ENCODE measurements around the gene RPGRIP1L.

Gene RPGRIP1L

GRCh38 chr16:53734908-53735307 lies 31.2 kb upstream of the RPGRIP1L start:
- no peaks in the 10 kb centered on the region for H3K9me3 ChIP-seq (ENCODE audit: control insufficient read depth, low read length)
- no peaks in the 10 kb centered on the region for H3K36me3 ChIP-seq (ENCODE audit: control insufficient read depth, insufficient read depth, low read length)
- H3K27me3 ChIP-seq (ENCODE audit: control insufficient read depth, insufficient read depth, low read length), result no peaks in the 10 kb centered on the region
- H3K4me3 ChIP-seq (ENCODE audit: low read length), result no peak overlapping the region
- H3K9ac ChIP-seq (ENCODE audit: low read length), result no peak overlapping the region
- peaks cover 8% of the 10 kb centered on the region for H3K4me1 ChIP-seq (ENCODE audit: control insufficient read depth, insufficient read depth, low read length)

GRCh38 chr16:53732296-53732929 lies 28.8 kb upstream of the RPGRIP1L start:
- Histone ChIP-seq H3K4me1 (ENCODE audit: control insufficient read depth, insufficient read depth, low read length) (peaks cover 8% of the 10 kb centered on the region), H3K9ac (ENCODE audit: low read length) (no peak overlapping the region), H3K36me3 (ENCODE audit: control insufficient read depth, insufficient read depth, low read length) (no peaks in the 10 kb centered on the region), H3K9me3 (ENCODE audit: control insufficient read depth, low read length) (no peaks in the 10 kb centered on the region), H3K27me3 (ENCODE audit: control insufficient read depth, insufficient read depth, low read length) (no peaks in the 10 kb centered on the region), H3K4me3 (ENCODE audit: low read length) (no peak overlapping the region)

- Histone ChIP-seq H3K4me1 (ENCODE audit: control insufficient read depth, insufficient read depth, low read length) (peaks cover 8% of the 10 kb centered on the region), H3K4me3 (ENCODE audit: low read length) (no peak overlapping the region), H3K9me3 (ENCODE audit: control insufficient read depth, low read length) (no peaks in the 10 kb centered on the region)
Observed at GRCh38 chr16:53730693-53731092, 27.0 kb upstream of the RPGRIP1L start.

DNA sequence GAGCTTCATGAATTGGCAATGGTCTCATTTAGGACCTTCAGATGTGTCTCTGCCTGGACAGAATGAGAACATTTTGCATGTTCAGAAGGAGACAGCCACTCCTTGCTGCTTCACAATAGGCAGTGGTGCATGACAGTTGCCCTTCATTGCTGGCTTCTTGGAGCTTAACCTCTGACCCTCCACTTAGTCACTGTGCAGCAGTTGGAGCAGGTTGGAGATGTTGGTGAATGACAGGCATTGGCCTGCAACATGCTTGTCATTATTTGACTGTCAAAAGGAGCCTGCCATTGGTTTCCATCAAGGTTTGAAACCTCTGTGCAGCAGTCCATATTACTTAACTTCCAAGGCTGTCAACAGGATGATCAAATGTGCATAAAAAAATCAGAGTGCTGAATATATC lies 23.0 kb upstream of the RPGRIP1L start:
- H3K36me3 ChIP-seq (ENCODE audit: control insufficient read depth, insufficient read depth, low read length), result no peaks in the 10 kb centered on the region
- H3K4me3 ChIP-seq (ENCODE audit: low read length), result no peak overlapping the region
- peaks cover 4% of the 10 kb centered on the region for H3K4me1 ChIP-seq (ENCODE audit: control insufficient read depth, insufficient read depth, low read length)
- no peaks in the 10 kb centered on the region for H3K9me3 ChIP-seq (ENCODE audit: control insufficient read depth, low read length)
- H3K27me3 ChIP-seq (ENCODE audit: control insufficient read depth, insufficient read depth, low read length), result no peaks in the 10 kb centered on the region
- no peak overlapping the region for H3K9ac ChIP-seq (ENCODE audit: low read length)

More at GRCh38 chr16:53730693-53731092, 27.0 kb upstream of the RPGRIP1L start:
- Histone ChIP-seq H3K36me3 (ENCODE audit: control insufficient read depth, insufficient read depth, low read length) (no peaks in the 10 kb centered on the region), H3K9ac (ENCODE audit: low read length) (no peak overlapping the region), H3K27me3 (ENCODE audit: control insufficient read depth, insufficient read depth, low read length) (no peaks in the 10 kb centered on the region)

DNA sequence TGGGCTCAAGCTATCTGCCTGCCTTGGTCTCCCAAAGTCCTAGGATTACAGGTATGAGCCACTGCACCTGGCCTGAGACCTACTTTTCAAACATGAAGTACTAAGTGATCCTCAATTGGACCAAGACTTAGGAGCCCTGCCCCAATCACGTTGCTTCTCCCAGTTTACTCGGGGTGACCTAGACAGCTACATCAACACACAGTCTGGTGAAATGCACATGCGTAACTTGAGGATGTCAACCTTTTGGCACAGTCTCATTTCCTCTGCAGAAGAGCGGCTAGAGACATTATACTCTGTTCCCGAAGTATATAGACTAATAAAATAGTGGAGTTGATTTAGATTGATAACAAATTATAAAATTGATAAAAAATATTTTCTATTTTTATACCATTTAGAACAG lies 17.4 kb upstream of the RPGRIP1L start:
- Histone ChIP-seq H3K4me3 (ENCODE audit: low read length) (no peak overlapping the region), H3K9me3 (ENCODE audit: control insufficient read depth, low read length) (no peaks in the 10 kb centered on the region), H3K4me1 (ENCODE audit: control insufficient read depth, insufficient read depth, low read length) (peaks cover 4% of the 10 kb centered on the region), H3K36me3 (ENCODE audit: control insufficient read depth, insufficient read depth, low read length) (no peaks in the 10 kb centered on the region), H3K27me3 (ENCODE audit: control insufficient read depth, insufficient read depth, low read length) (no peaks in the 10 kb centered on the region), H3K9ac (ENCODE audit: low read length) (no peak overlapping the region)

- H3K4me1 ChIP-seq (ENCODE audit: control insufficient read depth, insufficient read depth, low read length), result no peaks in the 10 kb centered on the region
- no peaks in the 10 kb centered on the region for H3K27me3 ChIP-seq (ENCODE audit: control insufficient read depth, insufficient read depth, low read length)
- no peak overlapping the region for H3K9ac ChIP-seq (ENCODE audit: low read length)
Observed at GRCh38 chr16:53717577-53717976, 13.9 kb upstream of the RPGRIP1L start.

GRCh38 chr16:53715023-53715384 lies 11.3 kb upstream of the RPGRIP1L start:
- no peak overlapping the region for H3K4me3 ChIP-seq (ENCODE audit: low read length)
- H3K9ac ChIP-seq (ENCODE audit: low read length), result no peak overlapping the region
- no peaks in the 10 kb centered on the region for H3K36me3 ChIP-seq (ENCODE audit: control insufficient read depth, insufficient read depth, low read length)
- no peaks in the 10 kb centered on the region for H3K27me3 ChIP-seq (ENCODE audit: control insufficient read depth, insufficient read depth, low read length)
- H3K9me3 ChIP-seq (ENCODE audit: control insufficient read depth, low read length), result no peaks in the 10 kb centered on the region
- H3K4me1 ChIP-seq (ENCODE audit: control insufficient read depth, insufficient read depth, low read length), result no peaks in the 10 kb centered on the region

More at GRCh38 chr16:53717577-53717976, 13.9 kb upstream of the RPGRIP1L start:
- Histone ChIP-seq H3K4me3 (ENCODE audit: low read length) (no peak overlapping the region), H3K9me3 (ENCODE audit: control insufficient read depth, low read length) (no peaks in the 10 kb centered on the region), H3K36me3 (ENCODE audit: control insufficient read depth, insufficient read depth, low read length) (no peaks in the 10 kb centered on the region)

DNA sequence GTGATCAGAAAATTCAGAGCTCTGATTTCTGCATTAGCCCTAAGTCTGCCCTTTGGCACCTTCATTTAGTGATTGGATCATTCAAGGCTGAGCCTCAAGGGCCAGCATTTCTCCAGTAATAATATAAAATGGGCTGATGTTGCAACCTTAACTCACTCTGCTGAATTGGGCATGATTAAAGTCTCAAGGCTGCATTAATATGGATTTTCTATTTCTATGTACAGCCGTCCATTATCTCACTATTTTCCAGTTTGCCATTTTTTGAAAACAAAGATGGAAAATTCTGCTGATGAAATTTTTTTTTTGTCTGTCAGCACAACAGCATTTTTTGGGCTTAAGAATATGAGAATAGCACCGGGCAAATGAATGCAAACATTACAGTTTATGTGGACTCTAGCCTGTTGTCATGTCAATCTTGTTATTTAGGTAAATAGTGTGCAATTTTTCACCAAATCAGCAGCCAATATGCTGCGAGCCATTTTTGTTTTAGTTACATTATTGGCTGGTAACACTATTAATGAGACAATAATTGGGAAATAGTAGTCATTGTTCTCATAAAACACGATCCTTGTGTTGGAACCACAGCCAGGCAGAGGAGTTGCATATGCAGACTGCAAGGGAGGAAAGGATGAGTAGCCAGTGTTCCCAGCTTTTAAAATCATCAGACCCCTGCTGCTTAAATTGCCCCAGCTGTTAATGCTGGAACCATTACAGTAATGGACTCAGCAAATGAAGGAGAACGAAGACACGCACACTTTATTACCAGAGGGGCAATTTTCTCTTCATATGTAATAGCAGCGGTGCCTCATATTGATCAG lies 10.8 kb upstream of the RPGRIP1L start:
- Histone ChIP-seq H3K36me3 (ENCODE audit: control insufficient read depth, insufficient read depth, low read length) (no peaks in the 10 kb centered on the region), H3K9ac (ENCODE audit: low read length) (no peak overlapping the region), H3K27me3 (ENCODE audit: control insufficient read depth, insufficient read depth, low read length) (no peaks in the 10 kb centered on the region), H3K9me3 (ENCODE audit: control insufficient read depth, low read length) (no peaks in the 10 kb centered on the region), H3K4me3 (ENCODE audit: low read length) (no peak overlapping the region), H3K4me1 (ENCODE audit: control insufficient read depth, insufficient read depth, low read length) (no peaks in the 10 kb centered on the region)

- no peak overlapping the region for H3K4me3 ChIP-seq (ENCODE audit: low read length)
- no peaks in the 10 kb centered on the region for H3K4me1 ChIP-seq (ENCODE audit: control insufficient read depth, insufficient read depth, low read length)
- H3K9me3 ChIP-seq (ENCODE audit: control insufficient read depth, low read length), result no peaks in the 10 kb centered on the region
- H3K9ac ChIP-seq (ENCODE audit: low read length), result no peak overlapping the region
- H3K36me3 ChIP-seq (ENCODE audit: control insufficient read depth, insufficient read depth, low read length), result no peaks in the 10 kb centered on the region
- no peaks in the 10 kb centered on the region for H3K27me3 ChIP-seq (ENCODE audit: control insufficient read depth, insufficient read depth, low read length)
Observed at GRCh38 chr16:53713403-53714204, 9.9 kb upstream of the RPGRIP1L start.

GRCh38 chr16:53712065-53712464 lies 8.4 kb upstream of the RPGRIP1L start:
- Histone ChIP-seq H3K27me3 (ENCODE audit: control insufficient read depth, insufficient read depth, low read length) (no peaks in the 10 kb centered on the region), H3K4me3 (ENCODE audit: low read length) (no peak overlapping the region), H3K9me3 (ENCODE audit: control insufficient read depth, low read length) (no peaks in the 10 kb centered on the region), H3K36me3 (ENCODE audit: control insufficient read depth, insufficient read depth, low read length) (no peaks in the 10 kb centered on the region), H3K9ac (ENCODE audit: low read length) (no peak overlapping the region), H3K4me1 (ENCODE audit: control insufficient read depth, insufficient read depth, low read length) (no peaks in the 10 kb centered on the region)

GRCh38 chr16:53711390-53711789 lies 7.7 kb upstream of the RPGRIP1L start:
- Histone ChIP-seq H3K27me3 (ENCODE audit: control insufficient read depth, insufficient read depth, low read length) (no peaks in the 10 kb centered on the region), H3K4me3 (ENCODE audit: low read length) (no peak overlapping the region), H3K9me3 (ENCODE audit: control insufficient read depth, low read length) (no peaks in the 10 kb centered on the region), H3K4me1 (ENCODE audit: control insufficient read depth, insufficient read depth, low read length) (no peaks in the 10 kb centered on the region), H3K9ac (ENCODE audit: low read length) (no peak overlapping the region), H3K36me3 (ENCODE audit: control insufficient read depth, insufficient read depth, low read length) (no peaks in the 10 kb centered on the region)

DNA sequence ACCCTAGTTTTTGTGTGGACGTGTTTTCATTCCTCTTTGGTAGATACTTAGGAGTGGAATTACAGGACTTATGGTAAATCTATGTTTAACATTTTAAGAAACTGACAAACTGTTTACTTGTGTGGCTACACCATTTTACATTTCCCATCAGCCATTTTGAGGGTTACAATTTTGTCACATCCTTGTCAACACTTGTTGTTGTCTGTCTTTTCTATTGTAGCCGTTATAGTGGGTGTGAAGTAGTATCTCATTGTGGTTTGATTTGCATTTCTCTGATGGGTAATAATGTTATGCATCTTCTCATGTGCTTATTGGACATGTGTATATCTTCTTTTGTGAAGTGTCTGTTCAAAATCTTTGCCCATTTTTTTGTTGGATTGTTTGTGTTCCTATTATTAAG lies 4.8 kb upstream of the RPGRIP1L start:
- Histone ChIP-seq H3K4me3 (ENCODE audit: low read length) (no peak overlapping the region), H3K27me3 (ENCODE audit: control insufficient read depth, insufficient read depth, low read length) (no peaks in the 10 kb centered on the region), H3K9me3 (ENCODE audit: control insufficient read depth, low read length) (no peaks in the 10 kb centered on the region), H3K36me3 (ENCODE audit: control insufficient read depth, insufficient read depth, low read length) (no peaks in the 10 kb centered on the region), H3K9ac (ENCODE audit: low read length) (no peak overlapping the region), H3K4me1 (ENCODE audit: control insufficient read depth, insufficient read depth, low read length) (no peaks in the 10 kb centered on the region)
